ENCODE data around the gene CCS. TPM values are rescaled to one million over a fixed set of nuclear protein-coding genes. Genes with fewer than 3 reads are reported as not detected.

The CCS gene
- total RNA-seq, 1 donor, result 35.8 TPM

DNA sequence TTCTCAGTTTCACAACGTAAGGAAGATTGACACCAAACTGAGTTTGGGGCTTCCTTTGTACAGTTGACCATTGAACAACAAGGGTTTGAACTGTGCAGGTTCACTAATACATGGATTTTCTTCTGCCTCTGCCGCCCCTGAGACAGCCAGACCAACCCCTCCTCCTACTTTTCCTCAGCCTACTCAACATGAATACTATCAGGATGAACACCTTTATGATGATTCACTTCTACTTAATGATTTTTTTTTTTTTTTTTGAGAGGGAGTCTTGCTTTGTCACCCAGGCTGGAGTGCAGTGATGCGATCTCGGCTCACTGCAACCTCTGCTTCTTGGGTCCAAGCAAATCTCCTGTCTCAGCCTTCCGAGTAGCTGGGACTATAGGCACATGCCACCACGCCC lies 60.1 kb downstream of the CCS start:
- no peaks in the 10 kb centered on the region for H3K27me3 ChIP-seq (ENCODE audit: insufficient read depth, low read length)
- peaks cover 77% of the 10 kb centered on the region for H3K79me2 ChIP-seq (ENCODE audit: insufficient read depth, low read length)
- H3K4me2 ChIP-seq (ENCODE audit: insufficient read depth, low read length), result no peak overlapping the region
- no peaks in the 10 kb centered on the region for H3K9me3 ChIP-seq (ENCODE audit: low read depth, low read length)
- H3K4me3 ChIP-seq (ENCODE audit: insufficient read depth, low read length), result no peak overlapping the region
- H3K27ac ChIP-seq (ENCODE audit: low read depth, low read length), result no peak overlapping the region
- DNase-seq (ENCODE audit: insufficient read length, low spot score, missing footprints), result no peak
- H3K36me3 ChIP-seq (ENCODE audit: insufficient read depth, low read length), result peaks cover 50% of the 10 kb centered on the region
- TF ChIP-seq CTCF (IDR thresholded peaks at IDR 0.05; ENCODE audit: extremely low read depth, low read depth, low read length), result no peak
- H2AFZ ChIP-seq (ENCODE audit: low read length), result no peak overlapping the region
- no peaks in the 10 kb centered on the region for H3K4me1 ChIP-seq (ENCODE audit: insufficient read depth, low read length)
- peaks cover 38% of the 10 kb centered on the region for H4K20me1 ChIP-seq (ENCODE audit: insufficient read depth, low read length)

Small RNAs within 50 kb of the gene (small RNA-seq; reads per million reads assigned to genes)
- not detected for gene RNU4-39P

Other genes with a start within 250 kb of the CCS start
- gene BRMS1, start 248.1 kb upstream of the CCS start, total RNA-seq, result 43.0 and 43.1 TPM in 2 replicates
- 20.6 and 21.2 TPM in 2 replicates for gene B4GAT1, start 245.6 kb upstream of the CCS start, total RNA-seq
- gene SLC29A2, start 221.4 kb upstream of the CCS start, total RNA-seq, result under 0.01 and 0.29 TPM in 2 replicates
- gene NPAS4, start 172.2 kb upstream of the CCS start, total RNA-seq, result 0.36 TPM in 1 of 2 replicates, not detected in the other
- 31.5 and 33.3 TPM in 2 replicates for gene MRPL11, start 154.3 kb upstream of the CCS start, total RNA-seq
- gene PELI3, start 126.3 kb upstream of the CCS start, total RNA-seq, result 18.9 and 19.2 TPM in 2 replicates
- gene DPP3, start 112.8 kb upstream of the CCS start, total RNA-seq, result 35.8 and 36.5 TPM in 2 replicates
- 39.2 and 43.8 TPM in 2 replicates for gene BBS1, start 82.5 kb upstream of the CCS start, total RNA-seq
- gene ZDHHC24, start 47.1 kb upstream of the CCS start, total RNA-seq, result 9.4 and 10.5 TPM in 2 replicates
- gene ACTN3, start 46.3 kb upstream of the CCS start, total RNA-seq, result under 0.01 TPM in 1 of 2 replicates, not detected in the other
- 41.3 and 45.6 TPM in 2 replicates for gene CTSF, start 24.6 kb upstream of the CCS start, total RNA-seq
- 0.88 and 1.1 TPM in 2 replicates for gene CCDC87, start 122 bp upstream of the CCS start, total RNA-seq
- gene RBM14, start 23.4 kb downstream of the CCS start, total RNA-seq, result 22.4 and 25.3 TPM in 2 replicates
- gene RBM4, start 45.5 kb downstream of the CCS start, total RNA-seq, result 80.4 and 84.0 TPM in 2 replicates
- 19.2 and 21.8 TPM in 2 replicates for gene RBM4B, start 84.7 kb downstream of the CCS start, total RNA-seq
- 0.88 and 2.2 TPM in 2 replicates for gene SPTBN2, start 136.0 kb downstream of the CCS start, total RNA-seq

All from osteoblast (primary cell).